Measurements from ENCODE around the gene TRIP13.
"Not testable (repeated sequence)": the region's sequence is repeated elsewhere in the genome, so short reads cannot be mapped to it uniquely, and the experiment has no call there.

Gene TRIP13

DNA sequence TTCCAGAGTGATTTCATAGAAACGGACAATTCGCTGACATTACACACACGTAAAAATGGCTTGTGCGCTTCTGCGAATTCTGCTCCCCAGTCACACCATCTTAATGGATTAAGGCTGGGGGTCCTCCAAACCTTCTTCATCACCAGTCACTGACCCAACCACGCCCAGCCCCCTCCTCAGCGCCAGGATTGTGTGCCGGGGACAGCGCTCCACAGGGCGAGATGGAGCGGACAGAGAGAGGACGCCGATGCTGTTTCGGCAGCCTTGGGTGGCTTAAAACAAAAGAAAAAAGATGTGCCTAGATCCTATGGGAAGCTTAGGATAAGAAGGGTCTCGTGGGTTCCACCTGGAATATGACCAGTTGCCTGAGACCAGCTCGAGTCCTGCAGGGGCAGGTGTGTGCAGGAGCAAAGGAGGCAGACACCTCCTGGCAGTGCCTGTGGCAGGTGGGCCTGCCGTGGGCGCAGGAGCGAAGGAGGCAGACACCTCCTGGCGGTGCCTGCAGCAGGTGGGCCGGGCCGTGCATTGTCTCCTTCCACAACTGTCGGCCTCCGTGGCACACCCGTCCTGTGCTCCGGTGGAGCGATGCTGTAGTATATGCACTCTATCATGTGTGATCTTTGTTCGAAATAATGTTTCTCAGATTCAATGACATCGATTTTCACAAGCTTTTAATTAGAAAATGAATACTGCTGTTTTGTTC is 20.9 kb upstream of the TRIP13 start:
- FAIRE-seq (no peak), DNase-seq (ENCODE audit: insufficient read length, low spot score) (no peak)

DNA sequence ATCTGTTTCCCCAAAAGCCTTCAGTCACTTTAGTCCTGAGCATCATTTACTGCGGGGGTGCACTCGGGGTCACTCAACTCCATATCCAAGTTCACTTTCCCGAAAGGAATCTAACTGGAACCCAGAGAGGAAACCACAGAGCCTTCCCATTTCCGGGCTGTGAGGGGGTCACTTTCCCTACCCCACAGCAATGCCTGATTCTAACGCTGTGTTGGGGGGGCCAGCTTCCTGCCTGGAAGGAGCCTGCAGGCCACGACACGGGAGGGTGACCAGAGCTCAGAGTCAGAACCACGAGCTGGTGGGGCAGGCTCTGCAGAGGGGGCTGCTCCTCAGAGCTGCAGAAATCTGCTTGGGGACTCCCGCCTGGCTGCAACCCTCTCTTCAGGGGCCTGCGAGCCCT is 20.4 kb upstream of the TRIP13 start:
- FAIRE-seq = no peak
- no peak for DNase-seq (ENCODE audit: insufficient read length, low spot score)

DNA sequence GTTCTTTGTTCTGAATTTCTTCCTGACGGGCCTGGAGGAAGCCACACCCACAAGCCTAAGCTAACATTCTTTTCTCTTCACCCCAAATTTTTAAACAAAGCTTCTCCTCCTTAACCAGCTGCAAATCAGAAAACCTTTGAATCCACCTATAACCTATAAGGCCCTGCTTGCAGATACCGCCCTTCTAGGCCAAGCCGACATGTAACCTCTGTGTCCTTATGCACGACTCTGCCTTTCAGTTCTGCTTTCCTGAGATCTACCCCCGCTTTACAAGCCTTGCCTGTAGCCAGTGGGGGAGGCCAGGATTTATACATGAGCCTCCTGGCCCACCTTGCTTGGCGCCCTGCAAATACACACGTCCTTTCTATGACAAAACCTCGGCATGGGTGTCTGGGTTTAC is 19.4 kb upstream of the TRIP13 start:
- FAIRE-seq (no peak), DNase-seq (ENCODE audit: insufficient read length, low spot score) (no peak)

DNA sequence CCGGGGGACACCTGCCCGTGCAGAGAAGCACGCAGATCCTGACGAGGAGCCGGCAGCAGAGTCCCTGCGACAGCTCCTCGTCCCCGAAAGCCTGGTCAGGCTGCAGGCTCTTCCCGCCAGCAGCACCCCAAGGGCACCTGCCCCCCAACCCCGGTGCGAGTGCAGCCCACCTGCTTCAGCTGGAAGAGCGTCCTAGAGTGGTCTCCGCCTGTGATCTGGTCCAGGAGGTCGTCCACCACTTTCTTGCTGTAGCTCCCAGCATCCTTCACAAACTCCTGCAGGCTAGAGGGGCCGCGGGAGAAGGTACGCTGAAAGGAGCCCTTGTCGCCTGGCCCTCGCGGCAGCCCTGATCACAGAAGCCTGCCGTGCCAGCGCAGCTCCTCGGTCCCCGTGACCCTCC is 16.8 kb upstream of the TRIP13 start:
- no peak for FAIRE-seq
- DNase-seq (ENCODE audit: insufficient read length, low spot score) = no peak

DNA sequence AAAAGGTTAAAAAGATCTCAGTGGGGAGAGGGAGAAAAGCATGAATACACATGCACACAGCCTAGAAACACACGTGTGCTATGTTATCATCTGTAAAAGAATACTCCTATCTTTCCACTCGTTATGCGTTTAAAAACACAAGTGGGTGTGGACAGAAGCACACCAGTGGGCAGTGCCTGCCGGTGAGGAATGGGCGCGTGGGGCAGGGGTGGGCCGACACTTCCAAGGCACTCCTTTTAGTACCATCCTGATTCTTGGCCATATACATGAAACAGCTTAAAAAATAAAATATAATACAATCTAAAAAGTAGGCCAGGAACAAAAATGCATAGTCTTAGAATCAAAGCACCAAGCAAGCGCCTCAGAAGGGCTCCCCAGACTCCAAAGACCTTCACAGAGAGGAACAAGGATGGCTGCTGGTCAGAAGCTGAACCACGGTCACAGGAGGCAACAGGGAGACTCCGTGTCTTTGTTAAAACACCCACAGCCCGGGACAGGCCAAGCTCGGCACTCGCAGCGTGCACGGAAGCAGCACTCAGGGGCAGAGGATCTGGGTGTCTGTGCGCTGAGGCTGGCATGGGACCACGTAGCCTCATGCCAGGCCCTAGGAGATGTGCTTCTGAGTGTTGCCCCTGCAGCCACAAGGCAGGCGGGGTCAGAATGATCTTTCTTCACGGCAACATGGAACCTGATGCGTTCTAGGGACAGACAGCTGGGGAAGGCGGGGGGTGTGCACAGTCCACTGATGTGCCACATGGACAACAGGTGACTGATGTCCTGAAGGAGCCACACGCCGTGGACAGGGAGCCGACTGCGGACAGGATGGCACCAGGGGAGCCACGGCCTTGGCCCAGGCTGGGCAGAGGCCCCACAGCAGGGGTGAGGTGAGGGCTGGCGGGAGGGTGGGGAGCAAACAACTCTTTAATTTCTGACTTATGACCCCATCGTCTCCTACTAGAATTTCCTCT is 16.0 kb upstream of the TRIP13 start:
- DNase-seq (ENCODE audit: insufficient read length, low spot score) = no peak
- no peak for FAIRE-seq

DNA sequence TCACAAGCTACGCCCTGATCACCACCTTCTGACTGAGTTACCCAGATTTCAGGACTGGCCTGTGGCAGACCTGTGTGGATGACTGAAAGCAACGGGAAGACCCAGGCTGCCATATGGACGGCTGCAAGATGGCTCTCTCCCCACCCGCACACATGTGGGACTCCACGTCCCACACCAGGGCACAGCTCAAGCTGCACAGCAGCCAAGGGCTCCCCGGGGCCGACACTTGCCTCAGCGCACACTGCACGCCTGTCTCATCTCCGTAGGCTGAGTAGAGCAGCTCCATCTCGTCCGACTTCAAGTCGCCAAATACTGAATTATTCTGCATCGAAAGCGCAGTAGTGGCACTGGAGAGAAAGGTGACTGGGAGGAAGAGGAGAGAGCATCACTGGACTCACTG is 14.6 kb upstream of the TRIP13 start:
- FAIRE-seq = no peak
- DNase-seq (ENCODE audit: insufficient read length, low spot score) = no peak

DNA sequence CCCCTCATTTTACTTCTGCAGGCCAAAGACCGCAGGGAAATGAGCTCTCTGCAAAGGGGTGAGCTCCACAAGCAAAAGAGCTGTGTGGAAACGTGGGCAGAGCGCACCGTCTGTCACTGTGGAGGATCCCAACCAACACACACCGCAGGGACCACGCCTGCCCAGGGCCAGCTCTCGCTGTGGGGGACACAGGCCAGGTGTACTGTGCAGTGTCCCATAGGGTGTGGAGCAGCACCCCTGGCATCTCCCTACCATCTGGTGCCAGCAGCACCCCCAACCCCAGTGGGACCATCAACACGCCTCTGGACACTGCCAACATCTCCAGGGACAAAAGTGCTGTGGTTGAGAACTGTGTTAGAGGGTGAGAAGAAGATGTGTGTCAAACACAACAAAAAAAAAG is 14.0 kb upstream of the TRIP13 start:
- DNase-seq (ENCODE audit: insufficient read length, low spot score); FAIRE-seq: not testable (repeated sequence)

DNA sequence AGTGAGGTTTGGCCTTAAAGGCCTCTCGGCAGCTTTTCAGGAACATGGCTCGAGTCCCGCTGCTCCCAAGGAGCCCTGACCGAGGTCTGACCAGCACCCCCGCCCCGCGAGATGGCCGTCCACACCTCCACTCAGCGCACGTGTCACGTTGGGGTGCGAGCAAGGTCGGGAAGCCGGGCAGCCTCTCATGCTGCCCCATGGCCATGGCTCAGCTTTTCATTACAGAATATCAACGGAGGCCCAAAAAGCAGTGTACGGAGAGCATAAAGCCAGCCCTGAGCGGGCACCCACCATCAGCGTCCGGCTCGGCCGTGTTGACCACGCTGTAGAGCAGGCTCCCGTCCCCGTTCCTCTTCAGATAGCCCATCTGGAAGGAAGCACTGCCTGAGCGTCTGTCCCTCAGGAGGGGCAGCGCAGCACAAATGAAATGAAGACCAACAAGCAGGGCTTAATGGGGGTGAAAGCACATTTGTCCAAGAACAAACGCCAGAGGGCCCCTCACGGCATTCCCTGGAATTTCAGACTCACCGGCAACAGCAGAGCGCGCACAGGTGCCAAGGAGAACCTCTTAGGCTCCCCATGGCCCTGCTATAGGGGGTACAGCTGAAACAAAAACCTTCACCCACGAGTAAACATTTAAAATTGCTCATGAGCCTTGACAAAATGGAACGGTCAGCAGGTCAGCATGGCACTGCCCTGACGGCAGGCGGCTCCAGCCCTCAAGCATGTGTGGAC is 11.7 kb upstream of the TRIP13 start:
- no peak for DNase-seq (ENCODE audit: insufficient read length, low spot score)
- no peak for FAIRE-seq

DNA sequence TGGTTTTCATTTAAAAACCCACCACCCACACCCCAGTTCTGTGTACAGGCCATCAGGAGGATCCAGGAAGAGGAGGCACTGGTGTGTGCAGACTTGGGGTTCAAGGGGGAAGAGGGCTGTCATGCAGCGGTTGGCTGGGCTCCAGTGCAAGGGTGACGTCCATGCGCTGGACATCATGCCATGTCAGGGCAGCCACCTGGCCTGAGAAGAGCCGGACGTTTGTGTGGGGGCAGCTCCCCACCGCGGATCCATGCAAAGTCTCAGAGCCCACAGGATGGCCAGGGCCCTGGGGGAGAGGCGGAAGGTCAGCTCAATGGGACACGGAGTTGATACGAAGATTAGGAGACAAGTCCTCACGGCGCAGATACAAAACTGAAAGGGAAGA is 11.1 kb upstream of the TRIP13 start:
- FAIRE-seq (no peak), DNase-seq (ENCODE audit: insufficient read length, low spot score) (no peak)

DNA sequence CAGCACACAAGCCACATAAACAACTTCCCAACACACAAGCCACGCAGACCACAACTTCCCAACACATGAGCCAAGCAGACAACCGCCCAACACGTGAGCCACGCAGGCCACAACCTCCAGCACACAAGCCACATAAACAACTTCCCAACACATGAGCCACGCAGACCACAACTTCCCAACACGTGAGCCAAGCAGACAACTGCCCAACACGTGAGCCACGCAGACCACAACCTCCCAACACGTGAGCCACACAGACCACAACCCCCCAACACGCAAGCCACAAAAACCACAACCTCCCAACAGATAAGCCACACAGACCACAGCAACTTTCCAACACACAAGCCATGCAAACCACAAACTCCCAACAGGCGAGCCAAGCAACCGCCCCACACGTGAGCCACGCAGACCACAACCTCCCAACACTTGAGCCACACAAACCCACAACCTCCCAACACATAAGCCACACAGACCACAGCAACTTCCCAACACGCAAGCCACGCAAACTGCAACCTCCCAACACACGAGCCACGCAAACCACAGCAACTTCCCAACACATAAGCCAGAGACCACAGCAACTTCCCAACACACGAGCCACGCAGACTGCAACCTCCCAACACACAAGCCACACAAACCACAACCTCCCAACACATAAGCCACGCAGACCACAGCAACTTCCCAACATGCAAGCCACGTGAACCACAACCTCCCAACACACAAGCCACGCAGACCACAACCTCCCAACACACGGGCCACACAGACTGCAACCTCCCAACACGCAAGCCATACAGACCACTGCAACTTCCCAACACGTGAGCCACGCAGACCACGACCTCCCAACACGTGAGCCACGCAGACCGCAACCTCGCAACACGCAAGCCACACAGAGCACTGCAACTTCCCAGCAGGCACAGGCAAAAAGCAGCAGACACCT is 10.2 kb upstream of the TRIP13 start:
- FAIRE-seq = no peak
- no peak for DNase-seq (ENCODE audit: insufficient read length, low spot score)

DNA sequence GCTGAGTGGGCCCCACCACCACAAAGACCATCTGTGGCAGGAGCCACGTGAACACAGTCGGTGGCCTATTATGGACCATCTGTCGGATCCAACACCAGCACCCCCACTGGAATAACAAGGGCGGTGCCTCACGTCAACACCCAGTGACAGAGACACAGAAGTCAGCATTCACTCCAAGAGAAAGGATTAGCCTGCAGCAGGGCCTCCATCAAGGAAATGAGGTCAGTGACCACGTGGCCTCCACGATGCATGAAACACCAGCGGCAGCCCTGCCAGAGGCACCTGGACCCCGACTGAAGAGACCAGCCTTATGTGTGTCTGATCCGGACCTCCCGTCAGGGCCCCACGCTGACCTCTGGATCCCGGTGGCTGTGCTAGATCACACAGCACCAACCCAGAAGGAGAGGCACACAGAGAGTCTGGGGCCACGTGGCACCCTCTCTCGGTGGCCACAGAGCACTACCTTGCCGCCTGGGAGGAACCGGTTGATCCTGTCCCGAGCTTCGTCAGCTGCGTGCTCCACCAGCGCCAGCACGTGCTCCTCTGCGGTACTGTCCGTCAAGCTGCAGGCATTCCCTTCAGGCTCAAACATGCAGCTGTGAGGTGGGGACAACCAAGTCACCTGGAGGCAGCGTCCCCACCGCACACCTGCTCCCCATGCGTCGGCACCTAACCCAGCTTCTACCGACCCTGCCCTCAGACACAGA is 9.1 kb upstream of the TRIP13 start:
- DNase-seq (ENCODE audit: insufficient read length, low spot score) (no peak), FAIRE-seq (no peak)

DNA sequence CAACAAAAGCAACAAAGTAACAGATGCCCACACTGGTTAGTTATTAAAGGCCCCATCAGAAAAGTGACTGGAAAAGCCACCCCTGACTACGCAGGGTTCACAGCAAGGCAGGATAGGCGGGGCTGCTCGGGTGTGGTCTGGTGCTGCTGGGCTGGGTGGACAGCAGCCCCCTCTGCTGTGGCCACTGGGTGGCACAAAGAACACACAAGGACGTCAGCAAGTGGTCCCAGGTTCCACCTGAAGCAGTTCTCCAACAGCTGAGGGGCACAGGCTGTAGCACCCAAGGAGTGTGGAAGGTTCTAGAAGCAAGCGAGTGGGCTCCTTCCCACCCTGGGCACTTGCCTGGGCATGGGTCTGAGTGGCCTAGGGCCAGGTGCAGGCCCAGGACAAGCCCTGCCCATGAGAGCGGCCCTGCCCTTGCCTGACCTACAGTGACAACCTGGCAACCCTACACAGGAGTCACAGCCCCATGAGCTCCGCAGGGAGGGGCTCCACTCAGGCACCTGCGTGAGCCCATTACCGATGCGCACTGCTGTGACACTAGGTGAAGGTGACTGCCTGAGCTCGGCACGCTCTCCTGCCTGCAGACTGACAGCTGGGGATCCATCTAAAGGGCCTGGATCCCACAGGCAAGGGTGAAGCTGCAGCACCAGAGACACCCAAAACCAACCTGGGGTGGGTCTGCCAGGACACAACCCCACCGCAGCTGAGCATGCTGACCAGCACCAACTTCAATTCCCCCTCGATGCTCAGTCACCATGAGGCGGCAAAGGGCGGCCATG is 8.1 kb upstream of the TRIP13 start:
- FAIRE-seq (no peak), DNase-seq (ENCODE audit: insufficient read length, low spot score) (no peak)

DNA sequence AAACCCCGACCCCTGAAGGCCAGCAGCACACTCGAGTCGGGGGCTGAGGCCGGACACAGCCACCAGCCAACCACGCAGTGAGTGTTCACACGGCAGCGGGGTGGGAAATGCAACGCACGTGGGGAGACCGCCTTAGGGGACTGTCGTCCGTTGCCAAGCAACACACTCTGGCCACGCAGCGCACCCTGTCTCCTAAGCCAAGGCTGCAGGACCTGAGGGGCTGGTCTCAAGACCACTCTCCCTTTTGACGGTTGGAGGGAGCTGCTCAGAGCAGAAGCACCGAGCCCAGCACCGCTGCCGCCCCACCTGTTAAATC is 7.6 kb upstream of the TRIP13 start:
- DNase-seq (ENCODE audit: insufficient read length, low spot score) (no peak), FAIRE-seq (no peak)

DNA sequence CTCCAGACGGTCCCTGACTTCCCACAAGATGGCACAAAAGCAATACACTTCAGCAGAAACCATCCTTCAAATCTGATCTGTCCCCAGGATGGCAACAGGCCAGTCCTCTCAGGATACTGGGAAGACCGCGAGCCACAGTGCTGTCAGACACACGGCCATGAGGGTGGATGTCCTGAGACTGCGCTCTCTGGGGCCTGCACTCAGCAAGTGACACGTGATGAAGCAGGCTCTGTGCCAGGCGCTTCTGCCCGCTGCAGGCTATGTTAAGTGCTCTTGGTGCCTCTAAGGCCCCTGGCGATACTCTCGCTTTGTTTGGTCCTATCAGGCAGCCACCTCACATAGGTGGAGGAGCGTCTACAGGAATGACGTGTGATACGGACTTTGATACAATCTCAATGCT is 7.2 kb upstream of the TRIP13 start:
- no peak for FAIRE-seq
- DNase-seq (ENCODE audit: insufficient read length, low spot score) = no peak

DNA sequence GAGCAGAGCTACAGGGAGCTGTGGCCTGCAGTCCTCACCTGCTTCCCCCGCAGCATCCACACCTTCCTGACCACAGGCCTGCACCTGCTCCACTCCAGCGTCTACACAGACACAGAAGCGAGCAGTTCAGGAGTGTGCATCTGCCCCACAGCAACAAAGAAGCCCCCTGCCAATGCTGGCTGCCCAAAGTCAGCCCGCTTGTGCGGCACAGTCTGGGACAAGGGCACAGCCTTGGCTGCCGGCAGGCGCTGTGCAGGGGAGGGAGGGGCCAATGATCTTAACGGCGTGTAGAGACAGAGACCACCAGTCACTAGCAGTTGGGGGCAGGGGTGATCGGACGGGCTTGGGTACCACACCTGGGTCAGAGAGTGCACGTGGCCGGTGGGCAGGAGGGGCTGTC is 6.6 kb upstream of the TRIP13 start:
- DNase-seq (ENCODE audit: insufficient read length, low spot score) (no peak), FAIRE-seq (no peak)

DNA sequence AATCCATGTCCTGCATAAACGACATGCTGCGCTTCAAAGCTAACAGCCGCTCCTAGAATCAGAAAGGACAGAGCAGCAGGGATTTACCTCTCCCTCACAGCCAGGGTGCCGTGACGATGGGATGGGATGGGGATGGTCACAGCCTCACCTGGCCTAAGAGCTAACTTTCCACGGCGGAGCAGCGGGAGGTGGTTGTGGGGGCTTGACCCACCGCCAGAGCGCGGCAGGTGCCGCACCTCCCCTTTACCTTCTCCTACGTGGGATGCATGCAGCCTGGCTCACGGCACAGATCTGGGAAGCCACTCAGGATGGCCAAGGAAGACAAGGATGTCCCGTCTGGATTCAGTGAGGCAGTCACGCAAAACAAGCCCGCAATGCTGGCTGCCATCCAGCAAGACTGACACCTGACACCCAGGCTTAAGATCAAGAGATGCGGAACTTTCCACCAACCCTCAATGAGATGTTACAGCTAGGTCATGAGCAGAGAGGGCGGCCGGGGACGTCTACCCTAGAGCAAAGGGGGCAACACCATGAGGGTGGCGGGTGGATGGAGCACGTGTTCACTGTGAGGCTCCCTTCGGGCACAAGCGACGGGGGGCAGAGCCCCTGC is 5.9 kb upstream of the TRIP13 start:
- DNase-seq (ENCODE audit: insufficient read length, low spot score) (no peak), FAIRE-seq (no peak)

DNA sequence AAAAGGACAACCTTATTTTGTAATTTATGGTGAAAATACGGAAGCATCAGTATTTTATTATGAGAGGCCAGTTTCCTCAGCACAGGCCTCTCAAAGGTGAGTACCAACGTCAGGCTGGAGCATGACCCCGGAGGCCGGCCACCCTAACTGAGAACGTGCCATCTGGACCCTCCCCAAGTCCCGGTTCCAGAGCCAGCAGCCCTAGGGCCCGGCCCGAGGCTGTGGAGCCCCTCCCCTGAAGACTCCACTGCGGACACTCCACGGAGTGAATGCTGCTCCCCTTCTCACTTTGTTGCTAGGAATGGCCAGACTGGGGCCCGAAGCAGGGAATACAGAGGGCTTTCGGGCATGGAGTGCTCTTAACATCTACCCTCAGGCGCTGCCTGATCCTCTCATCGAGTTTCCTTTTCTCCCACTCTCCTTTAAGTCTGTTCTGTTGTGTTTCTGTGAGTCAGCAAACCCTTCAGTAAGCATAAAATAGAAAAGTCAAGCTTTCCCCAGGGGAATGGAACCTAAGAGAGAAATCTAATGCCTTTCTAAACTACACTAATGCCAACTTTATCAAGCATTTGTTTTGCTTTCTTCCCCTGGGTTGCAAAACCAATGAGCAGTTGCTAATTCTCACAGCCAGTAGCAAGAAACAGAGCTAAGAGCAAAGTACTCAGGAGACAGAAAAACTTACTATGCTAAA is 4.6 kb upstream of the TRIP13 start:
- FAIRE-seq = no peak
- DNase-seq (ENCODE audit: insufficient read length, low spot score) = no peak

DNA sequence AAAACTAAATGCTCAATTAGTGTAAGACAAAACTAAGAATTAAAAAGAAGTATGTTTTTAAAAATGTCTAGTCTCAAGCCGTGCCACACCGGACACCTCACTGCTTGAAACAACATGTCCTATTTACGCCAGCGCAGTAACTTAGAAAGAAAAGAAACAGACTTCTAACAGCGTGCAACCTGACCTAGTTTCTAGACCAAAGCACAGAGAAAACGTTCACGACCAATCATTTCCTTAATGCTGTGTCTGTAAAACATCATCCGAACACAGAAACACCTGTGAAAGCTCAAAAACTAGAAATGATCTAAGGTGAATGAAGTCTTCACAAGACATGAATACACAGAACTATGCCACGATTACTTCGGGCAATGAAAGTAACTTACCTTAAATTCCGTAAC is 4.0 kb upstream of the TRIP13 start:
- DNase-seq (ENCODE audit: insufficient read length, low spot score) (no peak), FAIRE-seq (no peak)
